Stimulated activated CD8-positive, alpha-beta memory T cell treated with anti-CD3 and anti-CD28 coated beads, Interleukin-7, amount 100 ng/mL, for 24 hours (primary cell): ENCODE data around the gene CEP164.

Experiments
- DNase-seq: peaks from one replicate; pipeline ENCODE4 v3.0.0-alpha.2; 2020; ENCODE audit warnings: low read depth

The CEP164 gene

GRCh38 chr11:117327567-117328374, at the start of gene CEP164:
TSS of gene CEP164 (plus strand) at chr11:117327854. CDS start at chr11:117338587, 10,733 bp downstream.
- DNase-seq, result peak; percentile 86

- no peak for DNase-seq
These were observed 49.3 kb upstream of the CEP164 start for GRCh38 chr11:117278347-117278746.

GRCh38 chr11:117279711-117280376, 47.8 kb upstream of the CEP164 start:
- DNase-seq, result no peak

- no peak for DNase-seq
These were observed 46.5 kb upstream of the CEP164 start for GRCh38 chr11:117281159-117281558.

- DNase-seq, result no peak
These were observed 45.8 kb upstream of the CEP164 start for GRCh38 chr11:117281869-117282268.

- no peak for DNase-seq
These were observed 44.7 kb upstream of the CEP164 start for GRCh38 chr11:117282956-117283355.

- no peak for DNase-seq
These were observed 43.6 kb upstream of the CEP164 start for GRCh38 chr11:117284053-117284452.

GRCh38 chr11:117286588-117286987, 41.1 kb upstream of the CEP164 start:
- DNase-seq, result no peak

- no peak for DNase-seq
These were observed 40.0 kb upstream of the CEP164 start for GRCh38 chr11:117287668-117288067.

GRCh38 chr11:117289795-117290194, 37.9 kb upstream of the CEP164 start:
- DNase-seq, result no peak

GRCh38 chr11:117290809-117291396, 36.8 kb upstream of the CEP164 start, which contains the start of gene BACE1-AS:
TSS of gene BACE1-AS (plus strand) at chr11:117291346.
- no peak for DNase-seq

- DNase-seq, result no peak
These were observed 35.0 kb upstream of the CEP164 start for GRCh38 chr11:117292616-117293015.

GRCh38 chr11:117295438-117296137, 32.1 kb upstream of the CEP164 start:
- no peak for DNase-seq

GRCh38 chr11:117296881-117297280, 30.8 kb upstream of the CEP164 start:
- DNase-seq, result no peak

- DNase-seq, result no peak
These were observed 29.5 kb upstream of the CEP164 start for GRCh38 chr11:117298195-117298594.

- no peak for DNase-seq
These were observed 28.0 kb upstream of the CEP164 start for GRCh38 chr11:117299351-117300282.

GRCh38 chr11:117300283-117300663, 27.4 kb upstream of the CEP164 start:
- no peak for DNase-seq

- DNase-seq, result no peak
These were observed 26.9 kb upstream of the CEP164 start for GRCh38 chr11:117300773-117301172.

- no peak for DNase-seq
These were observed 25.4 kb upstream of the CEP164 start for GRCh38 chr11:117302228-117302627.

GRCh38 chr11:117303101-117303500, 24.6 kb upstream of the CEP164 start:
- no peak for DNase-seq

GRCh38 chr11:117303646-117304315, 23.9 kb upstream of the CEP164 start:
- DNase-seq, result no peak
